ENCODE measurements around the gene SARS1.

DNA sequence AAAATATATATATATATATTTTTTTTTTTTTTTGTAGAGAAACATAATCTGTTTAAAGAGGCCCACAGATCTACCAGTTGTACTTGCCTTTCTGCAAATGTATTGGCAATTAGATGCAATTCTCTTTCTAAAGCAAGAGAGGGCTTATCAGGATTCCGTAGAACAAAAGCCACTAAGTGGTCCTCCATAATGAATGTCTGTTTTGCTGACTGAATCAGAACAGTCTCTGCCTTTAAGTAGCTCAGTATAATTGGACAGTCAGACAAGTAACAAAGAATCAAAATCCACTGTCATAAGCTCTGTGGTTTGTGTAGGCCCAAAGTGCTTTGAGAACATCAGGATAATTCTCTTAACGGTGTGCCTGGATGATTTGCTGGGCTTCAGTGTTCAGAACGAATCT, 17.3 kb downstream of the SARS1 start:
- TF ChIP-seq, protein P1, sequence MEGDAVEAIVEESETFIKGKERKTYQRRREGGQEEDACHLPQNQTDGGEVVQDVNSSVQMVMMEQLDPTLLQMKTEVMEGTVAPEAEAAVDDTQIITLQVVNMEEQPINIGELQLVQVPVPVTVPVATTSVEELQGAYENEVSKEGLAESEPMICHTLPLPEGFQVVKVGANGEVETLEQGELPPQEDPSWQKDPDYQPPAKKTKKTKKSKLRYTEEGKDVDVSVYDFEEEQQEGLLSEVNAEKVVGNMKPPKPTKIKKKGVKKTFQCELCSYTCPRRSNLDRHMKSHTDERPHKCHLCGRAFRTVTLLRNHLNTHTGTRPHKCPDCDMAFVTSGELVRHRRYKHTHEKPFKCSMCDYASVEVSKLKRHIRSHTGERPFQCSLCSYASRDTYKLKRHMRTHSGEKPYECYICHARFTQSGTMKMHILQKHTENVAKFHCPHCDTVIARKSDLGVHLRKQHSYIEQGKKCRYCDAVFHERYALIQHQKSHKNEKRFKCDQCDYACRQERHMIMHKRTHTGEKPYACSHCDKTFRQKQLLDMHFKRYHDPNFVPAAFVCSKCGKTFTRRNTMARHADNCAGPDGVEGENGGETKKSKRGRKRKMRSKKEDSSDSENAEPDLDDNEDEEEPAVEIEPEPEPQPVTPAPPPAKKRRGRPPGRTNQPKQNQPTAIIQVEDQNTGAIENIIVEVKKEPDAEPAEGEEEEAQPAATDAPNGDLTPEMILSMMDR (IDR thresholded peaks at IDR 0.05), result no peak
- TF ChIP-seq POLR2A (IDR thresholded peaks at IDR 0.05), result no peak

All from sigmoid colon (tissue), 3 donors.